Measurements from ENCODE around the gene KLHL35.
"Not testable (repeated sequence)": the region's sequence is repeated elsewhere in the genome, so short reads cannot be mapped to it uniquely, and the experiment has no call there.

The KLHL35 gene

GRCh38 chr11:75422248-75423231, 10.5 kb downstream of the KLHL35 start:
- H3K4me3 ChIP-seq (ENCODE audit: low read depth, low read length) = no peak overlapping the region

GRCh38 chr11:75421902-75422247, 11.1 kb downstream of the KLHL35 start:
- TF ChIP-seq CTCF (IDR thresholded peaks at IDR 0.05; ENCODE audit: insufficient read depth, low read depth, low read length, missing control alignments) = no peak
- no peak overlapping the region for H3K4me3 ChIP-seq (ENCODE audit: low read depth, low read length)
- no peak for DNase-seq (ENCODE audit: low read depth)

More at GRCh38 chr11:75422248-75423231, 10.5 kb downstream of the KLHL35 start:
- no peak for DNase-seq (ENCODE audit: low read depth)
- TF ChIP-seq CTCF (IDR thresholded peaks at IDR 0.05; ENCODE audit: insufficient read depth, low read depth, low read length, missing control alignments) = no peak

- no peak overlapping the region for H3K4me3 ChIP-seq (ENCODE audit: low read depth, low read length)
- no peak for DNase-seq (ENCODE audit: low read depth)
- TF ChIP-seq CTCF (IDR thresholded peaks at IDR 0.05; ENCODE audit: insufficient read depth, low read depth, low read length, missing control alignments) = no peak
Observed at GRCh38 chr11:75421035-75421602, 11.9 kb downstream of the KLHL35 start.

GRCh38 chr11:75420224-75421034, 12.6 kb downstream of the KLHL35 start:
- no peak for DNase-seq (ENCODE audit: low read depth)
- TF ChIP-seq CTCF (IDR thresholded peaks at IDR 0.05; ENCODE audit: insufficient read depth, low read depth, low read length, missing control alignments) = no peak
- H3K4me3 ChIP-seq (ENCODE audit: low read depth, low read length) = no peak overlapping the region

- H3K4me3 ChIP-seq (ENCODE audit: low read depth, low read length) = no peak overlapping the region
- no peak for DNase-seq (ENCODE audit: low read depth)
- no peak for TF ChIP-seq CTCF (IDR thresholded peaks at IDR 0.05; ENCODE audit: insufficient read depth, low read depth, low read length, missing control alignments)
Observed at GRCh38 chr11:75413864-75414263, 19.1 kb downstream of the KLHL35 start.

- H3K4me3 ChIP-seq (ENCODE audit: low read depth, low read length); DNase-seq (ENCODE audit: low read depth): not testable (repeated sequence)
Observed at GRCh38 chr11:75413146-75413545, 19.9 kb downstream of the KLHL35 start.

GRCh38 chr11:75409971-75410370, 23.0 kb downstream of the KLHL35 start:
- not testable (repeated sequence) for DNase-seq (ENCODE audit: low read depth); H3K4me3 ChIP-seq (ENCODE audit: low read depth, low read length)
